Thyroid gland (tissue), 4 donors: ENCODE data around the gene TPK1. TPM values are rescaled to one million over a fixed set of nuclear protein-coding genes. Genes with fewer than 3 reads are reported as not detected.

Source experiments
- DNase-seq, 2 donors: peaks; one replicate each; pipeline ENCODE4 v3.0.0-alpha.2; 2019
- H3K27ac ChIP-seq, 3 donors: fragments of 200-600 bp; sonication (generic); 1 replicate in 2 of 3; 2 replicates in 1 of 3; pipeline ENCODE4 v1.5.1; 2016 to 2019; ENCODE audit warnings: mild to moderate bottlenecking in 1 of 3, moderate library complexity in 1 of 3
- H3K27me3 ChIP-seq: fragments of 200-600 bp; sonication (generic); one replicate; pipeline ENCODE4 v1.5.1; 2019
- H3K36me3 ChIP-seq, 2 donors: fragments of 200-600 bp; sonication (generic); one replicate each; pipeline ENCODE4 v1.5.1; 2016 to 2019
- H3K4me1 ChIP-seq, 2 donors: fragments of 200-600 bp; sonication (generic); one replicate each; pipeline ENCODE4 v1.5.1; 2017 to 2019
- H3K4me3 ChIP-seq, 3 donors: fragments of 200-600 bp; sonication (generic); replicated peaks in 1 of 3; 1 replicate in 2 of 3; 2 replicates in 1 of 3; pipeline ENCODE4 v1.5.1; 2016; ENCODE audit warnings: mild to moderate bottlenecking in 1 of 3
- H3K9me3 ChIP-seq: fragments of 200-600 bp; sonication (generic); one replicate; pipeline ENCODE4 v1.5.1; 2017
- POLR2A ChIP-seq, 2 donors: fragments of 450-650 bp; IDR thresholded peaks; one replicate each; pipeline ENCODE4 v1.6.1; 2017; ENCODE audit warnings: antibody characterized with exemption in 2 of 2, mild to moderate bottlenecking in 2 of 2, moderate library complexity in 1 of 2
- WGBS, 2 donors: methylation state at CpG; one replicate each; pipeline ENCODE4 v1.1.5; 2017; 5-methylcytosine and 5-hydroxymethylcytosine counted together
- intact Hi-C: fragments of 100-400 bp; cut with DNase I; formaldehyde crosslinking; loops from one replicate; pipeline ENCODE4 v1.15.1; 2023
- total RNA-seq, 4 donors: library from RNA; depleted of rRNA; stranded (reverse); fragments of >200 nt; gene quantifications; one replicate each; pipeline ENCODE4 v1.2.3, GENCODE V29; 2016
- TF ChIP-seq, protein P1 (sequence below), 6 experiments: fragments of 200-600 bp in 3 of 6; fragments of 450-650 bp in 3 of 6; sonication (generic) in 3 of 6; IDR thresholded peaks; one replicate each; pipeline ENCODE4 v1.5.1; 2016 to 2019; ENCODE audit warnings: antibody characterized with exemption in 6 of 6, mild to moderate bottlenecking in 2 of 6, inconsistent platforms in 1 of 6, moderate library complexity in 1 of 6

The TPK1 gene
- total RNA-seq, 4 donors from 2014 or later = 2.6 to 10.4 (median 6.2) TPM

DNA sequence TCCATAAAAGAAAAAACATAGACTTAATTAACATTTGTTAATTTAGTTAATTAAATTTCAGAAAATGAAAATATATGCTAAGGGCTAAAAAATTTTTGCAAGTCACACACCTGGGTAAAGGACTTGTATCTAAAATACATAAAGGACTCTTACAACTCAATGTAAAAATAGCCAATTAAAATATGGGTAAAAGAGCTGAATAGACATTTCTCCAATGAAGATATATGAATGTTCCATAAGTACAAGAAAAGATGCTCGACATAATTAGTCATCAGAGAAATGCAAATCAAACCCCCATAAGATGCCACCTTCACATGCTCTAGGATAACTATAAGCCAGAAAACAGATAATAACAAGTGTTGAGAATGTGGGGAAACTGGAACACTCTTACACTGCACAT is 288.0 kb downstream of the TPK1 start:
- H3K9me3 ChIP-seq = no peaks in the 10 kb centered on the region
- intact Hi-C loops = no loop called here
- DNase-seq = no peak
- TF ChIP-seq, protein P1, sequence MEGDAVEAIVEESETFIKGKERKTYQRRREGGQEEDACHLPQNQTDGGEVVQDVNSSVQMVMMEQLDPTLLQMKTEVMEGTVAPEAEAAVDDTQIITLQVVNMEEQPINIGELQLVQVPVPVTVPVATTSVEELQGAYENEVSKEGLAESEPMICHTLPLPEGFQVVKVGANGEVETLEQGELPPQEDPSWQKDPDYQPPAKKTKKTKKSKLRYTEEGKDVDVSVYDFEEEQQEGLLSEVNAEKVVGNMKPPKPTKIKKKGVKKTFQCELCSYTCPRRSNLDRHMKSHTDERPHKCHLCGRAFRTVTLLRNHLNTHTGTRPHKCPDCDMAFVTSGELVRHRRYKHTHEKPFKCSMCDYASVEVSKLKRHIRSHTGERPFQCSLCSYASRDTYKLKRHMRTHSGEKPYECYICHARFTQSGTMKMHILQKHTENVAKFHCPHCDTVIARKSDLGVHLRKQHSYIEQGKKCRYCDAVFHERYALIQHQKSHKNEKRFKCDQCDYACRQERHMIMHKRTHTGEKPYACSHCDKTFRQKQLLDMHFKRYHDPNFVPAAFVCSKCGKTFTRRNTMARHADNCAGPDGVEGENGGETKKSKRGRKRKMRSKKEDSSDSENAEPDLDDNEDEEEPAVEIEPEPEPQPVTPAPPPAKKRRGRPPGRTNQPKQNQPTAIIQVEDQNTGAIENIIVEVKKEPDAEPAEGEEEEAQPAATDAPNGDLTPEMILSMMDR (IDR thresholded peaks at IDR 0.05) = no peak
- no peak for TF ChIP-seq POLR2A (IDR thresholded peaks at IDR 0.05)
- H3K4me1 ChIP-seq = no peaks in the 10 kb centered on the region
- H3K4me3 ChIP-seq = no peak overlapping the region
- H3K27me3 ChIP-seq = no peaks in the 10 kb centered on the region
- no peak overlapping the region for H3K27ac ChIP-seq
- no peaks in the 10 kb centered on the region for H3K36me3 ChIP-seq
- 91 to 96% methylated on average over 1 of the region's 1 CpG for WGBS, 2 donors

DNA sequence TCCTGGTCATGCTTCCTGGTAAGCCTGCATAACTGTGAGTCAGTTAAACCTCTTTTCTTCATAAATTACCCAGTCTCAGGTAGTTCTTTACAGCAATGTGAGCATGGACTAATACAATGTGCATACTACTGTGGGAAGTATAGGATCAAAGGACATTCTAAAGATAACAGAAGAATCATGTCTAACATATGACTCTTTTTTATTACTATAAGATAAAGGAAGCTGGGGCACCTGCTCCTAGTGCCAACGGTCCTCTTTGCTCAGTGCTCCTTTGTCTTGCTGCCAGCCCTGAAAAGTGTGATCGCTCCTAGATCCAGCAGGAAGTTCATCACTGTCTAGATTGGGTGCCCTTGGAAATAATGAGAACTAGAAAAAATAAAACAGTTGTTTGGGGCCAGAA is 289.1 kb downstream of the TPK1 start:
- H3K36me3 ChIP-seq = no peaks in the 10 kb centered on the region
- H3K9me3 ChIP-seq = no peaks in the 10 kb centered on the region
- TF ChIP-seq, protein P1 (IDR thresholded peaks at IDR 0.05) = no peak
- no peak for TF ChIP-seq POLR2A (IDR thresholded peaks at IDR 0.05)

DNA sequence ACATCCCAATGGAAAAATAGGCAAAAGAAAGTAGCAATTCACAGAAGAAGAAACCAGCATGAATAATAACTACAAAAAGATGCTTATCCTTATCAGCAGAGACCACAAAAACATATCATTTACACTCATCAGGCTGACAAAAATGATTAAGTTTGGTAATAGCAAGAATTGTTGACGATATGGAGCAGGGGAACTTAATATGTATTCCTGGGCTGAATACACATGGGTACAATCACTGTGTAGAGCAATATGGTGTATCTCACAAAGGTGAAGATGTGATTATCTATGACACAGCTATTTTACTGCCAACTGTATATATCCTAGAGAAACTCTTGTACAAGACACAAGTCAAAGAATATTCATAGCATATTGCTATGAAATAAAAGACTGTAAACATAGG is 290.5 kb downstream of the TPK1 start:
- intact Hi-C loops = no loop called here
- 69 to 82% methylated on average over 1 of the region's 1 CpG for WGBS, 2 donors
- H3K27me3 ChIP-seq = no peaks in the 10 kb centered on the region
- no peak overlapping the region for H3K4me3 ChIP-seq
- no peak for DNase-seq
- H3K4me1 ChIP-seq = no peaks in the 10 kb centered on the region
- no peaks in the 10 kb centered on the region for H3K36me3 ChIP-seq
- no peak for TF ChIP-seq POLR2A (IDR thresholded peaks at IDR 0.05)
- TF ChIP-seq, protein P1 (IDR thresholded peaks at IDR 0.05) = no peak
- no peak overlapping the region for H3K27ac ChIP-seq
- no peaks in the 10 kb centered on the region for H3K9me3 ChIP-seq

More for the DNA sequence above, 289.1 kb downstream of the TPK1 start:
- no peak overlapping the region for H3K27ac ChIP-seq
- DNase-seq = no peak
- WGBS, 2 donors = 83 to 86% methylated on average over 2 of the region's 2 CpGs
- H3K27me3 ChIP-seq = no peaks in the 10 kb centered on the region
- H3K4me1 ChIP-seq = no peaks in the 10 kb centered on the region
- intact Hi-C loops = no loop called here
- no peak overlapping the region for H3K4me3 ChIP-seq

DNA sequence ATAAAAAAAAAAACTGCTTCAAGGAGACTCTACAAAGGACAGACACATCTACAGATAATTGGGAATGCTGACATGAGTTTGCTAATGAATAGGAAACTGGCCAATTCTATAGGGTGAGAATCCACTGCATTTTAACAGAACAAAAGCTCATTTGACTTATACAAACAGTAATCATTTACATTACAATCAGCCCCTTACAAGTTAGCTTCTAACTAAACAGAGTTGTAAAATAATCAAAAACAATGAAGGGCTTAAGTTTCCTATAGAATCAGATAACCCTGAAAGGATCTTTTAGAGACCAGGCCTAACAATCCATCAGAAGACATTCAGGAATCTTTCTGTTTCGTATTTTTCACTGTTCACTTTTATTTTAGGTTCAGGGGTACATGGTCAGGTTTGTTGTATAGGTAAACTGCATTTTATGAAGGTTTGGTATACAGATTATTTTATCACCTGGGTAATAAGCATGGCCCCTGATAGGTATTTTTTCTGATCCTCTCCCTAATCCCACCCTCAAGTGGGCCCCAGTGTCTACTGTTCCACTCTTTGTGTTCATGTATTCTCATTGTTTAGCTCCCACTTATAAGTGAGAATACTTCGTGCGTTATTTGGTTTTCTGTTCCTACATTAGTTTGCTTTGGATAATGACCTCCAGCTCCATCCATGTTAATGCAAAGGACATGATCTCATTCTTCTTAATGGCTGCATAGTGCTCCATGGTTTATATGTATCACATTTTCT is 301.0 kb downstream of the TPK1 start:
- WGBS, 2 donors = 90% methylated on average over 3 of the region's 3 CpGs
- intact Hi-C loops = no loop called here
- no peak for DNase-seq
- Histone ChIP-seq H3K4me3 (no peak overlapping the region), H3K27ac (no peak overlapping the region), H3K36me3 (no peaks in the 10 kb centered on the region), H3K27me3 (no peaks in the 10 kb centered on the region), H3K4me1 (no peaks in the 10 kb centered on the region), H3K9me3 (no peaks in the 10 kb centered on the region)
- TF ChIP-seq, protein P1 (IDR thresholded peaks at IDR 0.05) = no peak
- no peak for TF ChIP-seq POLR2A (IDR thresholded peaks at IDR 0.05)

DNA sequence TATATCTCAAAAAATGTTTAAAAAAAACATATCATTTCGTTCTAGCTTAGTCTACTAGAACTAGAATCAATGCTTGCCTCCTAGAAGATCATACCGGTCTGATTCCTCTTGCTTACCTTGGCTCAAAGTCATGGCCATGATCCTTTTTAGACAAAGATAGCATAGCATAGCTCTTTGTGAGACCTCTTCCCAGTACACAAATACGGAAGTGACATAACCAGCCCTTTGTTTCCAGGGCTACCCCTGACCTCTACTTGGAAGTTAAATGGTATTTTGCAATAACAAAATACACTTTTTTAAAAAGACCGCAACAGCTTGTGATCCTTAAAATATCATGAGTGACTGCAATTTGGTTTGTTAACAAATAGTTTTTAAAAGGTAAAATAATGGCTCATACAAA is 301.7 kb downstream of the TPK1 start:
- Histone ChIP-seq H3K36me3 (no peaks in the 10 kb centered on the region), H3K4me3 (no peak overlapping the region), H3K27me3 (no peaks in the 10 kb centered on the region), H3K4me1 (peaks cover 0 to under 1% of the 10 kb centered on the region in 2 donors), H3K27ac (no peak overlapping the region), H3K9me3 (no peaks in the 10 kb centered on the region)
- DNase-seq = no peak
- 70 to 80% methylated on average over 4 of the region's 4 CpGs for WGBS, 2 donors
- TF ChIP-seq, protein P1 (IDR thresholded peaks at IDR 0.05) = no peak
- TF ChIP-seq POLR2A (IDR thresholded peaks at IDR 0.05) = no peak
- intact Hi-C loops = no loop called here
